Body of pancreas (tissue), 4 donors: ENCODE data around the gene SGMS2.

ENCODE experiments used
- CTCF ChIP-seq, 7 experiments: fragments of 450-650 bp in 4 of 7; fragments of 200-600 bp in 3 of 7; sonication (generic) in 3 of 7; IDR thresholded peaks; one replicate each; pipeline ENCODE4 v1.5.1; 2016 to 2019; ENCODE audit warnings: antibody characterized with exemption in 7 of 7
- POLR2A ChIP-seq, 3 donors: fragments of 450-650 bp; IDR thresholded peaks; one replicate each; pipeline ENCODE4 v1.6.1; 2016; ENCODE audit warnings: antibody characterized with exemption in 3 of 3, mild to moderate bottlenecking in 2 of 3

GRCh38 chr4:107915220-107915619 lies 90.5 kb downstream of the SGMS2 start:
- no peak for TF ChIP-seq CTCF (IDR thresholded peaks at IDR 0.05)
- no peak for TF ChIP-seq POLR2A (IDR thresholded peaks at IDR 0.05)
